ENCODE data around the gene UQCRHL.
A peak's percentile ranks its signal among the peaks of the same experiment; 100 is the strongest.
"Not testable (repeated sequence)": the region's sequence is repeated elsewhere in the genome, so short reads cannot be mapped to it uniquely, and the experiment has no call there.

The UQCRHL gene

DNA sequence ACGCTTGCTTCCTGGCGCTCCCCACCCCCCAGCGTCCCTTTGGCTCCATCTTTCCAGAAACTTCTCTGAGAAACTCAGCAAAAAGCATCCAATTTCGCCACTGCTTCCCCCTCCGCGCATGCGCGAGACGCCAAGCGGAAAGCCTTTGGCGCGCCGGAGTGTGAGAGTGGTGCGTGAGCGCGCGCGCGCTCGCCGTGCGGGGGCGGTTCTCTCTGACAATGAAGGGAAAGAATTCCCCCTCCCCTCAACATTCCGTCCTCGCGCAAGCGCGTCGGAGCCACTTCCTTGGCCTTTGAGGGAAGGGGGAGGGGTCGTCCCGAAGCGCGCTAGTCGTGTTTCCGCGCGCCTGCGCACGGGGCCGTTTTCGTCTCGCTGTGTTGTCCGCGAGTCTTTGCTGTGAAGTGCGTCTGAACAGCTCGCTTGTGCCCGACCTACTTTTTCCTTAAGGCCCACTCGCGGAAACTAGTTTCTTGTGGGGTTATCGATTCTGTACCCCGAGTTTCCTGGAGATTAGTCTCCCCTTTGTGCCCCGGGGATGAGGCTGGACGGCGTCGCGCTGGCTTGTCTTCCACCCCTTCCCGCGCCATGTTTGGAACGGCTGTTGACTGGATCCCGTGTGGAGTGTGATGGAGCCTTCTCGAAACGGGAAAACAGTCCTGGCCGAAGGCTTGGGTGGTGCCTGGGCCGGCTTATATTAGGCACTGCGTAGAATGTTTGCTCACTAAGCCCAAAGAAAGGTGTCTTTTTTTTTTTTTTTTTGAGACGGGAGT is 28.5 kb upstream of the UQCRHL start:
- DNase-seq (ENCODE audit: low read depth in 2 of 2): peak; percentile 99

DNA sequence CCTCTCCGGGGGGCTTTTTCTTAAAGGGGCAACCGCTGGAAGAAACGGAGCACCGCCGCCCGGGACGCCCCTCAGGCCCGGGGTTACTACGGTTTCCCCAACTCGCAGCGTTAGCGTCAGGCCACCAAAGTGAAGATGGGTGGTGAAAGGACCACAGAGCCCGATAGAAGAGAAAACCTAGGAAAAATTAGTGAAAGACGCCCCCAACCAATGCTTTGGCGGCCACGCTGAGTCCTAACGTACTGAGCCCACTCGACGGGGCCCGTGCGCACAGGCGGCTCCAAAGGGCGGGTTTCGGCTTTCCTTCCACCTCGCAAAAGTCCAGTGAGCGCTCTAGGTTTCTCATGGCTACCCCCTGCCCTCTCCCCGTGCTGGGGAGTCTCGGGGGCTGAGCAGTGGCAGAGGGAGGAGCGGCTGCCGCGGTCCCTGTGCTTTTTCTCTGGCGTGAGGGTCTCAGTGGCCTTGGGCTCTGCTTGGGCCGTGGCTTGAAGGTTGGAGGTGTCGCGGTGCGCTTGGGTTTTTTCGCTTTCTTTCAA is 27.8 kb upstream of the UQCRHL start:
- DNase-seq (ENCODE audit: low read depth in 2 of 2): peak in 1 of 2 experiments; percentile 19

DNA sequence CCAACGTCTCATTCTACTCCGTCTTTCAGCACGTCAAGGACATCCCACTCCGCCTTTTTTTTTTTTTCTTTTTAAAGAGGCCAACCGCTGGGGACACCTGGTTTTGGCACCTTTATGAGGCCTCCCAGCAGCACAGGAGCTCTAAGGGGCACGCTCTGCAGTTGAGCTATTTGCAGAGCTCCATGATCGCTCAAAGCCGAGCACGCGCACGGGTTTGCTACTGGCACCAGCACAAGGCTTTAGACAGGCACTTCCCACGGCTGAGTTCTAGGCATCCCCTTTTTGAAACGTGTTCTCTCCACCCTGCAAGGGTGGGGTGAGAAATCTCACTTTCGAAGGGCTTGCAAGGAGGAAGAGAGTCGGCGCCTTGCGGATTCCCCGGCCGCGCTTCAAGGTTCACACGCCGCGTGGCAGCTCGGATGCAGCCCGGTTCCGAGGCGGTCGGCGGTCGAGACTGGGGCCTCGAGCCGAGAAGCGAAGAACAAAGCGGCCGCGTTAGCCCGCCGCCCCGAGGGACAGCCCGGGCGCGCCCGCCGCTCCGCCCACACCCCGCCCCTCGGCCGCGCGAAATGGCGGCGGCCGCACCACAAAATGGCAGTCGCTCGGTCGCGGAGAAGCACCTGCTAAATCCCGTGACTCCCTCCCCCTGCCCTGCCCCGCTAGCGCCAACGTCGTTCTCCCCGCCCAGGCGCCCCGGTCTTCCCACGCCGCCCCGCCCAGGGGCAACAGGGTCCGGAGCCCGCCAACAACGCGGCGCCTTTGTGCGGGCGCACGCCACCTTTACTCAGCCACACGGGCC is 27.2 kb upstream of the UQCRHL start:
- peak; percentile 81 for DNase-seq (ENCODE audit: low read depth in 2 of 2)

DNA sequence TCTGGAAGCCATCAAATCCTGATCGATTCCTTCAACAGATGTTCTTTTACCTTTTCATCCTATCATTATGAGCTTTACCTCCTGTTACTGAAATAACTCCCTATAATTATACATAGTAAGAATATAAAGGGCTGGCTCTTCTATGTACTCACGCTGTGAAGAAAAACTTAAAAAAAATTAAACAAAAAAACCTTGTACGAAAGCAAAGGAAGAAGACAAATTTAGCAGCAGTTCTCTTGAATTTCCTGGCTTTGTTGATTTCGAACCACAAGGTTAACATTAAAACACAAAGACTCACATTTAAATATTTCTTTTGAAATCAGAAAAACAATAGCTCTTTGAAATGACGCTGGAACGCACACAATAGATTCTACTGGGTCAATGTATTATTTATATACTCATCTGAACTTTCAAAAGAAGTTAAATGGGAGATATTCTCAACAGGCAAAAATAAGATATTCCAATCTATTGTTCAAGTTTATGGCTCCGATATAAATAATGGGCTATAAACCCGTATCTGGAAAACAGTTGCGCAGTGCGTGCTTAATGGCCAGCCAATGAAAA is 26.5 kb upstream of the UQCRHL start:
- no peak for DNase-seq (ENCODE audit: low read depth in 2 of 2)

DNA sequence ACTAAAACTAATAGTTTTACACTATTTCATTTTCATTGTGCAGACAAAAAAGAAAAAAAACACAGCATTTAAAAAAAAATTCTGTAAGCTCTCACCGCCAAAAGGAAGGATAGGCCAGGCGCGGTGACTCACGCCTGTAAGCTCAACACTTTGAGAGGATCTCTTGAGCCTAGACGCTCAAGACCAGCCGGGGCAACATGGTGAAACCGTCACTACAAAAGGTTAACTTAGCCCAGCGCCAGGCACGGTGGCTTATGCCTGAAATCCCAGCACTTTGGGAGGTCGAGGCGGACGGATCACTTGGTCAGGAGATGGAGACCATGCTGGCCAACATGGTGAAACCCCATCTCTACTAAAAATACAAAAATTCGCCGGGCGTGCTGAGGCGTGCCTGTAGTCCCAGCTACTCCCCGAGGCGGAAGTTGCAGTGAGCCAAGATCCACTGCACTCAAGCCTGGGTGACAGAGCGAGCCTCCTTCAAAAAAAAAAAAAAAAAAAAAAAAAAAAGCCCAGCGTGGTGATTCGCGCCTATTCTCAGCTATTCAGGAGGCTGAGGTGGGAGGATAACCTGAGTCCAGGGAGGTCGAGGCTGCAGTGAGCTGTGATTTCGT is 25.7 kb upstream of the UQCRHL start:
- DNase-seq (ENCODE audit: low read depth in 2 of 2): peak; percentile 11 to 28

DNA sequence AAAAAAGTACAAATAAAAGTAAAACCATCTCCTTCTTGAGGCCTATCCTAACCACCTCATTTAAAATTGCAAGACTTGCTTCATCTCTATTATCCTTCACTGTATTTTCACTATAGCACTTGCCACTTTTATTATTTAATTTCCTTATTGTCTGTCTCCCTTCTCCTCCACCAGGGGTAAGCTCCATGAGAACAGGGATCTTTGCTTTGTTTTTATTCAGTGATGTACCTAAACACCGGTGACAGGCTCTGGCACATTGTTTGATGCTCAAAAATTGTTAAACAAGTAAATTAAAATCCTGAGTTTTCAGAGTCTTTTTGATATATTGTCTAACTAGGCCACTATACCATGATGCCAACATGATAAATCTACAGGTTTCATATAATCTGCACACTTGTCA is 22.8 kb upstream of the UQCRHL start:
- DNase-seq (ENCODE audit: low read depth in 2 of 2): no peak

DNA sequence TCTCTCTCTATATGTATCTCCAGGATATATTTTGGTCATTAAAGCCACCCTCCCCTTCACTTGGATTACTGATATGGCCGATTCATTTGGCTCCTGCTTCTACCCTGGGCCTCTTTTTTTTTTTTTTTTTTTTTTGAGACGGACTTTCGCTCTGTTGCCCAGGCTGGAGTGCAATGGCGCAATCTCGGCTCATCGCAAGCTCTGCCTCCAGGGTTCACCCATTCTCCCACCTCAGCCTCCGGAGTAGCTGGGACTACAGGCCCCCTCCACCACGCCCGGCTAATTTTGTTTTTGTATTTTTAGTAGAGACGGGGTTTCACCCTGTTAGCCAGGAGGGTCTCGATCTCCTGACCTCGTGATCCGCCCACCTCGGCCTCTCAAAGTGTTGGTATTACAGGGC is 21.5 kb upstream of the UQCRHL start:
- not testable (repeated sequence) for DNase-seq (ENCODE audit: low read depth in 2 of 2)

DNA sequence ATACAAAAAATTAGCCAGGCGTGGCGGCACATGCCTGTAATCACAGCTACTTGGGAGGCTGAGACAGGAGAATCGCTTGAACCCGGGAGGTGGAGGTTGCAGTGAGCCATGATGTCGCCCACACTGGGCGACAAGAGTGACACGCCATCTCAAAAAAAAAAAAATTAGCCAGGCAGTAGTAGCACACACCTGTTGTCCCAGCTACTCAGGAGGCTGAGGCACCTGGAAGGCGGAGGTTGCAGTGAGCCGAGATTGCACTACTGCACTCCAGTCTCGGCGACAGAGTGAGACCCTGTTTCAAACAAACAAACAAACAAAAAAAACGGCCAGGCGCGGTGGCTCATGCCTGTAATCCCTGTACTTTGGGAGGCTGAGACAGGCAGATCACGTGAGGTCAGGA is 20.1 kb upstream of the UQCRHL start:
- DNase-seq (ENCODE audit: low read depth in 2 of 2): not testable (repeated sequence)

DNA sequence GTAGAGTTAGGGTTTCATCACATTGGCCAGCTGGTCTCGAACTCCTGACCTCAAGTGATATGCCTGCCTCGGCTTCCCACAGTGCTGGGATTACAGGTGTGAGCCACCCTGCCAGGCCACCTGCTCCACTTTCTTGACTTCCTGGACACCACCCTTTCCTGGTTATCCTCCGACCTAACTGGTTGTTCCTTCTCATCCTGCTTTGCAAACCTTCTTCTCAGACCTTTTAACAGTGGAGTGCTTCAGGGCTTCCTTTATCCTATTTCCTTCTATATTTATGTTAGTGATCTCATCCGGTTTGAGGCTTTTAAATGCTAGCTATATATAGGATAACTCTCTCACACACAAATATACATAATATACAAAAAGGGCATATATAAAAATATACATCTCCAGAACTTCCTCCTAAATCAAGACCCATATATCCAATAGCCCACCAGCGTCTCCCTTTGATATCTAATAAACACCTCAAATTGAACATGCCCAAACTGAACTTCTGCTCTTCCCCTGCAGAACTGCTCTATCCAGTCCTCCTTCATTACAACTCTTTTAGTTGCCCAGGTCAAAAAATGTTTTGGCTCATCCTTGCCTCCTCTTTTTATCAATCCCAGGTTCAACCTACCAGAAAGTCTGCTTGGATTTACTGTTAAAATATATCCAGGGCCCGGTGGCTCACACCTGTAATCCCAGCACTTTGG is 19.5 kb upstream of the UQCRHL start:
- DNase-seq (ENCODE audit: low read depth in 2 of 2): no peak

DNA sequence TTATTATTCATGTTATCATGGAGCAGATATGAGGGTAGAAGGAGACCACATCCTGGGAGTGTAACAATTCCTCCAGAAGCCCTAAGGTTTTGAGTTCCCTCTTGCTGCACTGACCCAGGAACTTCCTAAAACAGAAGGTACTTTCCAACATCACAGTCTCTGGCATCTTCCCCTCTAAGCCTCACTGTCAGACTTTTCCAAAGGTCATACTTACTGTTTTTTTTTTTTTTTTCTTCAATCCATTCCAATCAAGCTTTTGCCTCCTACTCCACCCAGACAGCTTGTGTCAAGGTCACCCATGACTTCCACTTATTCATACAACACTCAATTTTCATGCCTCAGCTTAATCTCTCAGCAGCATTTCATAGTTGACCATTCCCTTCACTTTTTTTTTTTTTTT is 18.4 kb upstream of the UQCRHL start:
- DNase-seq (ENCODE audit: low read depth in 2 of 2): no peak

DNA sequence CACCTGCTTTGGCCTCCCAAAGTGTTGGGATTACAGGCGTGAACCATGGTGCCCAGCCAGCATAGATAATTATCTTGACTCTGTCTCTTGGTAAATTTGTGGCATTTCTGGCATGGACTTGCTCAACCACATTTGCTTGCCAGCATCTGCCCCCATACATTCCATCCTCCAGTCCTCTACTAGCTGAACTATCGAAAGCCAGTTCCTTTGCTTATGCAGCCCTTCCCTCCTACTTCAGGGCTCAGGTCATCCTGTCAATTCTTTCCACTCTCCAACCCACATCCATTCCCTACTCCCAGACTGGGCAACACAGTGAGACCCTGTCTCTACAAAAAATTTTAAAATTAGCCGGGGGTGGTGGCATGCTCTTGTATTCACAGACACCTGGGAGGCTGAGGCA is 13.0 kb upstream of the UQCRHL start:
- no peak for DNase-seq (ENCODE audit: low read depth in 2 of 2)

DNA sequence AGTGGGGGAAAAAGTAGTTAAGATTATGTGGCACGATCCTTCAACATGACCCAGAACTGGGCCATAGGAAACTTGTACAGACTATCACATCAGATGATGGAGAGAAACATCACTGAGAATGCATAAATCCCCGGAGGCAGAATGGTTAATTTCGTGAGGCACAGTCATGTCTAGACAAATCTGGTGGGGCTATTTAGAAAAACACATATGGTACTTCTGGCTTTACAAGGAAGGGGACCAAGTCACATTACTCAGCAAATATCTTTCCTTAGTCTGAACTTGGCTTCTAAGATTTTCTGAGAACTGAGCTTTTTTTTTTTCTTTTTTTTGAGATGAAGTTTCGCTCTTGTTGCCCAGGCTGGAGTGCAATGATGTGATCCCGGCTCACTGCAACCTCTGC is 9.2 kb upstream of the UQCRHL start:
- DNase-seq (ENCODE audit: low read depth in 2 of 2): no peak

DNA sequence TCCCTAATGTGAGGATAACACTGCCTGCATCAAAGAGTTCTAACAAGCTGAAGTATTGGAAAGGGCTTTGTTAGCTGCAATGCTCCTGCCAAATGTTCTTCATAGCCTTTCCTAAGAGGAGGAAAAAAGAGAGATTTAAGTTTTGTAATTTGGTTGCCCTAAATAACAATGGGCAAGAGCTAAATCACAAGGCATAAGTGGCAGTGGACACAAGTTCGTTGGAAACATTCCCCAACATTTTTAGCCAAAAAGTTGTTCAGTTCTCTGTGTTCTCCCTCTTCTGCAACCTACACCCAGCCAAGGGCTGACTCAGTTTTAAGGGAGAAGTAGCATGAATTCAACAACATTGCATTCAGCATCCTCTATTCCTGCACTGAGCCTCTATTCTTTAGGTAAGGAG is 2.6 kb upstream of the UQCRHL start:
- DNase-seq (ENCODE audit: low read depth in 2 of 2): no peak

DNA sequence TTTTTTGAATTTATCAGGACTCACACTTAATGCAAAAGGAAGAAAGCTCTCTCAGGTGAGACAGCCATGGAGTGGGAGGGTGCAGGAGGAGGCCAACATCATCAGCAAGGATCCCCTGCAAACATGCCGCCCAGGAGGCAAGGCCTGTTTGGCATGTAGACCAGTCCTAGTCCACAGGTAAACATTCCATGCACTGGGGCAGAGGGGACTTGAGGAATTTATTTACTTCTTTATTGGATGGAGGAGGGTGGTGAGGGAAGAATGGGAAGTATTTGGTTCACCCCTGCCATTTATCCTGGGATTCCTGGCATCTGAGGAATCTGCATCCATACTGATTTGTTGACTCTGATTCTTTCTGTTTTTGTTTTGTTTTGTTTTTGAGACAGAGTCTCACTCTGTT is 1.5 kb upstream of the UQCRHL start:
- DNase-seq (ENCODE audit: low read depth in 2 of 2): no peak

DNA sequence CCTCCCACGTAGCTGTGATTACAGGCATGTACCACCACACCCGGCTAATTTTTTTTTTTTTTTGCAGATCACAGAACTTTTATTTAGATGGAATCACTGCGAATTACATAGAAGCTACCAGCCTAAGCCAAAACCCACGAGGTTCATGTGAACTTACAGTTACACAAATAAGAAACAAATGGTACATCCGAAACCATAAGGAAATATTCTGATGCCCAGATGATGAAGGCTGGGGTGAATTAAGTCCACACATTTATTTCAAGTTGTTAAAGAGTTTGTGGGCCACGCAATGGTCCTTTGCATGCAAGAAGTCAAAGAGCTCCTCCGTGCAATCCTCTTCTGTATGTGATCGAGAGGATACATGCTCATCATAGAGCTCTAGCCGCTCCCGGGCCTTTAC is 328 bp downstream of the UQCRHL start:
- no peak for DNase-seq (ENCODE audit: low read depth in 2 of 2)

DNA sequence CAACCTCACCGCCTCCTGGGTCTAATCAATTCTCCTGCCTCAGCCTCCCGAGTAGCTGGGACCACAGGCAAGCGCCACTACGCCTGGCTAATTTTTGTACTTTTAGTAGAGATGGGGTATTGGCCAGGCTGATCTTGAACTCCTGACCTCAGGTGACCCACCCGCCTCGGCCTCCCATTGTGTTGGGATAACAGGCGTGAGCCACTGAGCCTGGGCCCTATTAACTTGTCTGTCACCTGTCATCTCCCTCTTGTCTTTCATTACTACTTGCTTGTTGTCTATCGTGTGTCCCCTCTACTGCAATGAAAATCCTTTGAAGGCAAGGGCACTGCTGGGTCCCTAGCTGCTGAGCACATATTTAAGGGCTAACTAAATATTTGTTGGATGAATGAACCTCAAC is 3.4 kb downstream of the UQCRHL start:
- DNase-seq (ENCODE audit: low read depth in 2 of 2): no peak

DNA sequence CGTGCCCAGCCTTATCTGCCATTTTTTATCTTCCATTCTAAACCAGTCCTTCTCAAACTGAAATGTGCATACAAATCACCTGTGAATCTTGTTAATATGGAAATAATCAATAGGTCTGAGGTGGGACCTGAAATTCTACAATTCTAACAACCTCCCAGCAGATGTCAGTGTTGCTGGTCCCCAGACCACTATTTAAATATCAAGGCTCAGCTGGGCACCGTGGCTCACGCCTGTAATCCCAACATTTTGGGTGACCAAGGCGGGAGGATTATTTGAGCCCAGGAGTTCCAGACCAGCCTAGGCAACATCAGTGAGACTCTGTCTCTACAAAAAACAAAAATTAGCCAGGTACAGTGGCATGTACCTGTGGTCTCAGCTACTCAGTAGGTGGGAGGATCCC is 4.1 kb downstream of the UQCRHL start:
- no peak for DNase-seq (ENCODE audit: low read depth in 2 of 2)

DNA sequence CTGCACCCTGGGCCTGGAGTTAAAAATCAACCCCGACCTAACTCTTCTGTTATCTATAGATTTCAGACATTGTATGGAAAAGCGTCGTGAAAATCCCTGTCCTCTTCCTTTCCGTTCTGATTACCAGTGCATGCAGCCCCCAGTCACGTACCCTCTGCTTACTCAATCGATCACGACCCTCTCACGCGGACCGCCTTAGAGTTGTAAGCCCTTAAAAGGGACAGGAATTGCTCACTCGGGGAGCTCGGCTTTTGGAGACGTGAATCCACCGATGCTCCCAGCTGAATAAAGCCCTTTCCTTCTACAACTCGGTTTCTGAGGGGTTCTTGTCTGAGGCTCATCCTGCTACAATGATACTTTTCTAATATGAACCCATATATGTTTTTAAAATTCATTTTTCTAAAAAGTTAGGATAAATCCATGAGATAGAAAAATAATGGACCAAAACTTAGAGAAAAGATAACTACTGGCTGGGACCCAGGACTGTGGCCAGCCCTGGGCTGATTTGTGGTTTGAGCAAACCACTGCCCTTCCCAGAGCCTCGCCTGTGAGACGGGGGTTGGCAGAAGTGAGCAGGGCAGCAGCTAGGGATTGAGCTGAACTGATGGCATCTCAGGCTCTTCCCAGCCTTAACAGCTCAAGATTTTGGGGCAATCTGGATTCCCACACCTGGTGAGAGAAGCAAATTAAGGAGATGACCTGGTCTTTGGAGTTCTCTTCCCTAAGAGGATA is 5.0 kb downstream of the UQCRHL start:
- no peak for DNase-seq (ENCODE audit: low read depth in 2 of 2)

DNA sequence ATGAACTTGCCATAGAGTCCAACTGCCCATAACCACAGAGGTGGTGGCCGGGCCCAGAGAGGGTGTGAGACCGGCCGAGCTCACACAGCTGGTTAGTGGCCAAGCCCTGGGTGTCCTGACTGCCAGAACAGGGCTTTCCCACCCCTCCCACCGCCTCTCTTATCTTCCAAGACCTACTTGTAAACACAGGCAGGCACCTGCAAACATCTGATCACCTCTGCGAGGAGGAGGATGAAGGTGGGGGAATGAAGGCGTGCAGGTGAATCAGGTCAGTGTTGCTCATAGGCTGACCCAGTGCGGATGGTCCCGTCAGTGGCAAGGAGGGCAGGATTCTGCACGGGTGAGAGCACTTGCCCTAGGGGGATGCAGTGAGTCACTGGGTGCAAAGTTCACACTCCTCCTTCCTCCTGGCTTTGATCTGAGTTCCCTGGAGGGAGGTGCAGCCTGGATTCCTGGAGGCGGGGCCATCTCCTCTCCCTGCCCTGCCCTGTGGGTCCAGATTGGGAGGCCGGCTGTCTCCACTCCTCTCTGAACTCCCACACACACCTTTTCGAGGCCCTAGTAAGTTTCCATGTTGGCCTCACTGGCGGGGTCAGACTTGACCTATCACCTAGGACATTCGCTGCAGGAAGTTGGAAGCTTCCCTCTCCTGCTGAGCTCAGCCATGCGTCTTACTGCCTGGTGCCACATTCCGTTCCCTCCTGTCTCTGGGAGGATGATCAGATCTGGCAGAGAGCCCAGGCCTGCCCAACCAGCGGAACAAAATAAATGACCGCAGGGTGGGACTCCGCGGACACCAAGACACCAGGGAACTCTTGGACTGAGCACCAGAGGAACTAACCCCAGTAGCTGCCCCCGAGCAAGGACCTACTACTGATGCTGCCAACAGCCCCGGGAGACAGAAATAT is 7.3 kb downstream of the UQCRHL start:
- no peak for DNase-seq (ENCODE audit: low read depth in 2 of 2)
